GM12874 (cell line): ENCODE measurements around the gene FAM13A.

Experiments
- TF ChIP-seq, protein P1 (sequence below): IDR thresholded peaks from 2 replicates; pipeline ENCODE4 v1.5.1; 2011; ENCODE audit warnings: low read depth, mild to moderate bottlenecking, control low read depth, low read length, moderate library complexity; ENCODE audit not compliant: insufficient read depth

Gene FAM13A

GRCh38 chr4:88743696-88744095 is 313.3 kb downstream of the FAM13A start:
- TF ChIP-seq, protein P1, sequence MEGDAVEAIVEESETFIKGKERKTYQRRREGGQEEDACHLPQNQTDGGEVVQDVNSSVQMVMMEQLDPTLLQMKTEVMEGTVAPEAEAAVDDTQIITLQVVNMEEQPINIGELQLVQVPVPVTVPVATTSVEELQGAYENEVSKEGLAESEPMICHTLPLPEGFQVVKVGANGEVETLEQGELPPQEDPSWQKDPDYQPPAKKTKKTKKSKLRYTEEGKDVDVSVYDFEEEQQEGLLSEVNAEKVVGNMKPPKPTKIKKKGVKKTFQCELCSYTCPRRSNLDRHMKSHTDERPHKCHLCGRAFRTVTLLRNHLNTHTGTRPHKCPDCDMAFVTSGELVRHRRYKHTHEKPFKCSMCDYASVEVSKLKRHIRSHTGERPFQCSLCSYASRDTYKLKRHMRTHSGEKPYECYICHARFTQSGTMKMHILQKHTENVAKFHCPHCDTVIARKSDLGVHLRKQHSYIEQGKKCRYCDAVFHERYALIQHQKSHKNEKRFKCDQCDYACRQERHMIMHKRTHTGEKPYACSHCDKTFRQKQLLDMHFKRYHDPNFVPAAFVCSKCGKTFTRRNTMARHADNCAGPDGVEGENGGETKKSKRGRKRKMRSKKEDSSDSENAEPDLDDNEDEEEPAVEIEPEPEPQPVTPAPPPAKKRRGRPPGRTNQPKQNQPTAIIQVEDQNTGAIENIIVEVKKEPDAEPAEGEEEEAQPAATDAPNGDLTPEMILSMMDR = no peak

- TF ChIP-seq, protein P1 = no peak
These were observed 314.4 kb downstream of the FAM13A start for GRCh38 chr4:88742561-88742960.

- TF ChIP-seq, protein P1 = no peak
These were observed 318.8 kb downstream of the FAM13A start for GRCh38 chr4:88738180-88738579.

GRCh38 chr4:88737307-88737941 is 319.6 kb downstream of the FAM13A start:
- TF ChIP-seq, protein P1 = no peak

DNA sequence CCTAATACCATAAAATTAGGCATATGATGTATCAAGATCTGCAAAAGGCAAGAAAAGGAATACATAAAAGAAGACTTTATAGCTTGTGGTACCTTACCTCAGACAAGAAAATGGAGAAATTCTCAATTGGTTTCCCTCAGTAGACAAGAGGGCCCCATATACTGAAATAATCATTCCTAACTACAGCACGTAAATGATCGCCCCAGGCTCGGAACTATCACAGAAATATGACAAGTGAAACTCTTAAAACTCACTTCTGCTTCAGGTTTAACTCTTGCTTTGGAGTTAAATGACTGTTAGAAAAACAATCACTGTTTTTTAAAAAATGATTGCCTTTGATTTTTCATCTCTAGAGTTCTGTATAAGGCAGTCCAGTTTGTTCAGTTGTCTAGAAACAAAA is 320.7 kb downstream of the FAM13A start:
- TF ChIP-seq, protein P1 = no peak

GRCh38 chr4:88735564-88735963 is 321.4 kb downstream of the FAM13A start:
- TF ChIP-seq, protein P1 = no peak

- TF ChIP-seq, protein P1 = no peak
These were observed 322.5 kb downstream of the FAM13A start for GRCh38 chr4:88734403-88734949.
